Measurements from ENCODE around the gene C18orf63.

- no peak for TF ChIP-seq CTCF (conservative IDR thresholded peaks at IDR 0.05; ENCODE audit: low read length)
- TF ChIP-seq EZH2phosphoT487 (IDR thresholded peaks at IDR 0.05; ENCODE audit: borderline replicate concordance) = no peak
Measured at GRCh38 chr18:74299746-74300145, 15.9 kb upstream of the C18orf63 start.
